Activated CD4-positive, alpha-beta T cell treated with anti-CD3 and anti-CD28 coated beads, Interleukin-2, amount 10 ng/mL, durations not matched to agents 7 days and 5 days (primary cell): ENCODE results near the gene WBP1L. TPM values are rescaled to one million over a fixed set of nuclear protein-coding genes. Genes with fewer than 3 reads are reported as not detected.
A peak's percentile ranks its signal among the peaks of the same experiment; 100 is the strongest.
"Not testable (repeated sequence)": the region's sequence is repeated elsewhere in the genome, so short reads cannot be mapped to it uniquely, and the experiment has no call there.

Experiments
- CTCF ChIA-PET: fragments of 350-600 bp; sonication (Branson Sonifier 250); formaldehyde crosslinking; loops from one replicate; lab custom pipeline; 2021; ENCODE audit warnings: antibody characterized with exemption; lab: Charles Lee
- POLR2A ChIA-PET: fragments of 350-600 bp; sonication (Branson Sonifier 250); formaldehyde crosslinking; loops from one replicate; lab custom pipeline; 2021; ENCODE audit warnings: antibody characterized with exemption; lab: Charles Lee
- DNase-seq: peaks from one replicate; pipeline ENCODE4 v3.0.0-alpha.2; 2020
- H3K27ac Mint-ChIP-seq: one replicate; pipeline ENCODE4 v1.8.0; 2021; ENCODE audit warnings: mild to moderate bottlenecking, moderate library complexity, mixed read lengths
- H3K27me3 Mint-ChIP-seq: one replicate; pipeline ENCODE4 v1.8.0; 2021; ENCODE audit warnings: mixed read lengths
- H3K36me3 Mint-ChIP-seq: one replicate; pipeline ENCODE4 v1.8.0; 2021; ENCODE audit warnings: low read depth, mixed read lengths
- H3K4me1 Mint-ChIP-seq: one replicate; pipeline ENCODE4 v1.8.0; 2021; ENCODE audit warnings: mixed read lengths
- H3K4me3 Mint-ChIP-seq: one replicate; pipeline ENCODE4 v1.8.0; 2021; ENCODE audit warnings: mild to moderate bottlenecking, moderate library complexity, mixed read lengths
- H3K9me3 Mint-ChIP-seq: one replicate; pipeline ENCODE4 v1.8.0; 2021; ENCODE audit warnings: mixed read lengths
- total RNA-seq, 2 experiments: library from RNA; stranded (reverse); gene quantifications; one replicate each; pipeline ENCODE4 v1.2.3, GENCODE V29; 2021

WBP1L gene
- total RNA-seq, 2 experiments from 2014 or later = 30.2 to 31.4 TPM

DNA sequence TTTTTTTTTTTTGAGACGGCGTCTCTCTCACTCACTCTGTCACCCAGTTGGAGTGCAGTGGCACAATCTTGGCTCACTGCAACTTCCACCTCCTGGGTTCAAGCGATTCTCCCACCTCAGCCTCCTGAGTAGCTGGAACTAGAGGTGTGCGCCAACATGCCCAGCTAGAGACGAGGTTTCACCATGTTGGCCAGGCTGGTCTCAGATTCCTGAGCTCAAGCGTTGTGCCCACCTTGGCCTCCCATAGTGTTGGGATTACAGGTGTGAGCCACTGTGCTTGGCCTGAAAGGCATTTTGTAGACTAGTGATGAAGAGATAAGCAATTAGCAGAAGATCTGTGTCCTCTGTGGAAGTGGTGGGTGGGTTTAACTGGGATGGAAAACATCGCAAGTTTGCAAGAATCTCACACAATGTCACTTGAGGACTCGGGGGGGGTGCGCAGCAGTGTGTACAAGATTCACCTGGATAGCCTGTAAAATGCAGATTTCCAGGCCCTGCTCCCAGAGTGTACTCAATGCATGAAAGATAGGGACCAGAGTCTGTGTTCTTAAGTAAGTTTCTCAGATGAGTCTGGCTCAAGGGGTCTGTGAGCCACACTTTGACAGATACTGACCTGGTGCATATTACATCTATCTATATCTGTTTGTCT, 82.5 kb downstream of the WBP1L start:
- Mint-ChIP-seq H3K27ac (no peak overlapping the region), H3K4me3 (no peak overlapping the region), H3K36me3 (no peaks in the 10 kb centered on the region), H3K9me3 (no peaks in the 10 kb centered on the region), H3K4me1 (no peaks in the 10 kb centered on the region), H3K27me3 (no peaks in the 10 kb centered on the region)
- CTCF ChIA-PET = interaction anchor here (0.6 to 0.9 kb wide), 5 partner anchors 17 to 860 kb away, joined by 3 to 5 read pairs (median 3); no protein-coding TSS in a partner anchor
- DNase-seq = no peak
- POLR2A ChIA-PET = no interaction called here

DNA sequence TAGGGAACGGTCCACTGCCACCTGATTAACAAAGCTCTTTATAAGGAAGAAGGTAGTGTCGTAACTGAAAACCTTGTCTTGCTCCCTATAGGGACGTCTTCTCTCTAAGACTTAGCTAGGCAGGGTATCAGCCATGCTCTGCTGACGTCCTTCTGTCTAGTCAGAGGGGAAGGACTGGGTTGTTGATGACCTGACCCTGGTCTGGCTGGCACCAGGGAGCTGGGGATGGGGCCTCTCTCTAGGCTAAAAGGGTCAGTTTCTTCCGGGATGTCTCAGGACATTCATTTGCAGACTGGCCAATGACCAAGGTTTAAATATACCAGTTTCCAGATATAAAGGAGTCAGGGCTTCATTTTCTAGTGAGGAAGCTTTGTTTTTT, 83.8 kb downstream of the WBP1L start:
- Mint-ChIP-seq H3K36me3 (no peaks in the 10 kb centered on the region), H3K27me3 (no peaks in the 10 kb centered on the region), H3K27ac (no peak overlapping the region), H3K9me3 (no peaks in the 10 kb centered on the region), H3K4me3 (no peak overlapping the region), H3K4me1 (no peaks in the 10 kb centered on the region)
- DNase-seq = no peak
- ChIA-PET CTCF (interaction anchor here (0.6 to 0.8 kb wide), 3 partner anchors 52 to 358 kb away, joined by 3 to 4 read pairs (median 3); no protein-coding TSS in a partner anchor), POLR2A (no interaction called here)

- CTCF ChIA-PET = no interaction called here
- Mint-ChIP-seq H3K27me3 (no peaks in the 10 kb centered on the region), H3K9me3 (no peaks in the 10 kb centered on the region), H3K4me1 (no peaks in the 10 kb centered on the region), H3K27ac (no peak overlapping the region), H3K36me3 (no peaks in the 10 kb centered on the region), H3K4me3 (no peak overlapping the region)
- DNase-seq = no peak
- POLR2A ChIA-PET = no interaction called here
Observed at GRCh38 chr10:102831322-102832071, 87.7 kb downstream of the WBP1L start.

- Mint-ChIP-seq H3K27me3 (no peaks in the 10 kb centered on the region), H3K4me3 (no peak overlapping the region), H3K4me1 (no peaks in the 10 kb centered on the region), H3K27ac (no peak overlapping the region), H3K9me3 (no peaks in the 10 kb centered on the region), H3K36me3 (no peaks in the 10 kb centered on the region)
- ChIA-PET CTCF (no interaction called here), POLR2A (no interaction called here)
- no peak for DNase-seq
Observed at GRCh38 chr10:102832248-102832647, 88.5 kb downstream of the WBP1L start.

DNA sequence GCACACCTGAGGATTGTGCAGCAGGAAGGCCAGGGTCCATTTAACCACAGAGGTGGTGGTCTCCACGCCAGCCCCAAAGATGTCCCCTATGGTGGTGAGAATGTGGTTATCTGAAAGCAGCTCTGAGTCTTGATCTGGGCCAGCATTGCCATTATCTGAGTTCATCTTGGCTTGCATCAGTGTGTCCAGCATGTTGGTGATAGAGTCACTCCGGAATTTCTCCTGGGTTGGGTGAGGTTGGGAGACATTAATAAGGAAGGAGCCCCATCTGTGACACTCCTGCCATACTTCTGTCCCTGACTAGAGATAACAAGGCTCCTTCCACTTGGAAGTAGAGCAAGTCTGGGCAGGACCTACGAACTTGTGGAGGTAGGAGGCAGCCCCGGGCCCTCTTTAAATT, 89.2 kb downstream of the WBP1L start:
- Mint-ChIP-seq H3K27ac (no peak overlapping the region), H3K27me3 (no peaks in the 10 kb centered on the region), H3K36me3 (no peaks in the 10 kb centered on the region), H3K4me1 (no peaks in the 10 kb centered on the region), H3K4me3 (no peak overlapping the region), H3K9me3 (no peaks in the 10 kb centered on the region)
- ChIA-PET CTCF (no interaction called here), POLR2A (no interaction called here)
- DNase-seq = no peak

DNA sequence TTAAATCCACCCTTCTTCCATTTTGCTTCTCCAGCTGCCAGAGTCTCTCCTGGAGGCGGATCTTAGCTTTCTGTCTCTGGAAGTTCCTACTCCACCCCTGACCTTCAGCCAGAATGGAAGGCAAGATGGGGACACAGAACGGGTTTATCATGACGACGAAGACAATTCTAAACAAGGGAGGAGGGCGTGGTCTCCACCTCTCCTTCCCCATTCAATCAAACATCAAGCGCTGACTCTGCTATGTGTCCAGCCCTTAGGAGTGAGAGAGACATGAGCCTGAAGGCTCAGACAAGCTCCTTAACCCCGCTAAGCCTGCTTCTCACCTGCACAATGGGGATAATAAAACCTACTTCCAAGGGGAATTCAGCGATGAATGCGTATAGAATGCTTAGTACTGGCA, 90.4 kb downstream of the WBP1L start:
- Mint-ChIP-seq H3K4me1 (no peaks in the 10 kb centered on the region), H3K27me3 (no peaks in the 10 kb centered on the region), H3K36me3 (no peaks in the 10 kb centered on the region), H3K9me3 (no peaks in the 10 kb centered on the region), H3K4me3 (no peak overlapping the region), H3K27ac (no peak overlapping the region)
- DNase-seq = no peak
- ChIA-PET CTCF (no interaction called here), POLR2A (no interaction called here)

DNA sequence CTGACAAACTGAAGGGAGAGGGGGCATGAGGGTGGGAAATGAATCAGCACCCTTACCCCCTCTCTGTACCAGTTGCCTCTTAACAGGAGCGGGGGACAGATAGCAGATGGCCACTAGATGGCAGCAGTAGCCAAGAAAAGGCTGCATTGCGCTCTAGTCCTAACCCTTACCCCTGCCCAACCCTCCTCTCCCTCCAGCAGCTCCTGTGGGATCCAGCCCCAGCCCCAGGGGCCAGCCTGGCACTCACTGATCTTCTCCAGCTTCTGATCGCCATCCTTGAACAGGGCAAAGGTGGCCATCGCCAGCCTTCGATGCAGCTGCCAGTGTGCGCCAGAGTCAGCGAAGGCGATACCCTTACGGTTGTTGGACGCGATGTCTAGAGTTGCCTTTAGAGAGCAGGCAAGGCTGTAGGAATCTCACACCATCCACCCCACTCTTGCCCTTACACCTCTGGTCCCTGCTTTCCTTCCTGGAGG, 91.3 kb downstream of the WBP1L start:
- no peak overlapping the region for H3K4me3 Mint-ChIP-seq
- no peaks in the 10 kb centered on the region for H3K36me3 Mint-ChIP-seq
- no peak overlapping the region for H3K27ac Mint-ChIP-seq
- H3K4me1 Mint-ChIP-seq = no peaks in the 10 kb centered on the region
- no peaks in the 10 kb centered on the region for H3K9me3 Mint-ChIP-seq
- DNase-seq = peak; percentile 81
- ChIA-PET CTCF (interaction anchor here (0.6 to 1.5 kb wide), 6 partner anchors 22 to 583 kb away, joined by 3 to 5 read pairs (median 4); no protein-coding TSS in a partner anchor), POLR2A (no interaction called here)
- H3K27me3 Mint-ChIP-seq = peaks cover 1% of the 10 kb centered on the region

DNA sequence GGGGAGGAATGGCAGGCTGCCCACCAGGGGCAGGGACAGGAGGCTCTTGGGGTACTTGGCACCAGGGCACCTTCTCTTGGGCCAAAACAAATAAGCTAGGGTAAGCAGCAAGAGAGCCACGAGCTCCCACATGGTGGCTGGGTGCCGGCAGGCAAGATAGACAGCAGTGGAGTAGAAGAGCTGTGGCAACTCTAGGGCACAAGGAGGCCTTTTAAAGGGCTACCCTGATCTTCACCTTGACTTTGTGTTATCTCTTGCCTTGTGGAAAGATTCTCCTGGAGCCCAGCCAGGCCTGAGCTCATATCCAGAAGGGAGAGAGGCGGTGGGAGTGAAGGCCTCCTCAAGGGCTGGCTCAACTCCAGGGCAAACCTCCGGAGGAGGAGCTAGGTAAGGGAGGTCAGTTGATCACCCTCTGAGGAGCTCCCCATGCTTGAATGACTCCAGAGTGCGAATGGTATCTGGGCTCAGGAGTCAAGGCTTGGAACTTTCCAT, 93.5 kb downstream of the WBP1L start, which contains the start of gene CYP17A1:
Gene CYP17A1 (minus strand): TSS at position 184 of the 492 bp plus-strand sequence. CDS start 52 bp downstream, at position 132.
- no peaks in the 10 kb centered on the region for H3K4me1 Mint-ChIP-seq
- no peaks in the 10 kb centered on the region for H3K36me3 Mint-ChIP-seq
- peaks cover 5% of the 10 kb centered on the region for H3K27me3 Mint-ChIP-seq
- POLR2A ChIA-PET = no interaction called here
- CTCF ChIA-PET = interaction anchor here (0.7 to 1.9 kb wide), 3 partner anchors 25 to 80 kb away, joined by 3 to 6 read pairs (median 3); partner anchors contain the start of gene CNNM2
- no peaks in the 10 kb centered on the region for H3K9me3 Mint-ChIP-seq
- no peak for DNase-seq
- no peak within 1 kb of the TSS for H3K4me3 Mint-ChIP-seq
- H3K27ac Mint-ChIP-seq = no peak within 1 kb of the TSS

- H3K27me3 Mint-ChIP-seq, H3K27ac Mint-ChIP-seq, H3K4me1 Mint-ChIP-seq, H3K4me3 Mint-ChIP-seq, POLR2A ChIA-PET, DNase-seq, H3K9me3 Mint-ChIP-seq, CTCF ChIA-PET, H3K36me3 Mint-ChIP-seq: not testable (repeated sequence)
Observed at GRCh38 chr10:102838276-102838927, 94.7 kb downstream of the WBP1L start.

DNA sequence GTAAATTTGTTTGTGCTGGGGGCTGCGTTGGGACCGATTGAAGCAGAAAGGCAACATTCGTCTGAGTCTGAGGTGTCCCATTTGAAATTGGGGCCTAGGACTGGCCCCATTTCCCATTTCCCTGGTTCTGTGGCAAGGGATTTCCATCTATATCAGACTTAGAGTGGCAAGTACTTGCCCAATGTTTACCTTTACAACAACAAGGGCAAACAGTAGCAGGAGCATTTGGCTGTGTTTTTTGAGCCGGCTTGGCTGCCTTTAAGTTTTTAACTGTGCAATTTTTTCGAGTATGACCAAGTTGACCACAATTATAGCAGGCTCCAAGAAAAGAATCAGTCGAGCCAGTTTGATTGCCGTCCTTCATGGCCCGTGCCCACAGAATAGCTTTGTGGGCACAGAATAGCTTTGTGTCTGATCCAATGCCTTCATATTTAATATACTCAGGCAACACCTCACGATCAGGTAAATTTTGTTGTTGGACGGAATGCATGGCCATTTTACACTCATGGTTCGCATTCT, 98.1 kb downstream of the WBP1L start:
- Mint-ChIP-seq H3K27ac (no peak overlapping the region), H3K27me3 (peaks cover 9% of the 10 kb centered on the region), H3K36me3 (no peaks in the 10 kb centered on the region), H3K4me3 (no peak overlapping the region), H3K4me1 (no peaks in the 10 kb centered on the region), H3K9me3 (no peaks in the 10 kb centered on the region)
- ChIA-PET POLR2A (interaction anchor here (0.5 kb wide), 1 partner anchor 32 kb away, joined by 3 read pairs; no protein-coding TSS in a partner anchor), CTCF (interaction anchor here (0.7 kb wide), 1 partner anchor 72 kb away, joined by 3 read pairs; no protein-coding TSS in a partner anchor)
- no peak for DNase-seq

DNA sequence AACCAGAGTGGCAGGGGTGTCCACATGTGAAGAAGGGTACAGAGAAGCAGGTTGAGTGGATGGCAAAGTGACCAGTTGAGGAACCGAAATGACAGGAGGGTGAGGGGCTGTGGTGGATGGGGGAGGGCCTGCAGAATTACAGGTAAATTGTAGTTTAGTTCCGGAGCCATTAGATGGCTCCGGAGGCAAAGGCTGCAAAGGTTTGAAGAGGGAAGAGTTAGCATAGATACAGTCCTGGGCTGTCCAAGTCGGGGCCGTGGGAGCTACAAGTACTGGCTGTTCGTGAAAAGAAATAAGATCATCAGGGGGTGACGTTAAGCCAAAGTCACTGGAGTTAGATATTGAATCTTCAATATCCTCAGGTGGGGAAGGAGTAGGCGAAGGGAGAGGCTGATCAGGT, 99.4 kb downstream of the WBP1L start:
- H3K27ac Mint-ChIP-seq = peak overlapping the region; percentile 26
- H3K36me3 Mint-ChIP-seq, POLR2A ChIA-PET, H3K27me3 Mint-ChIP-seq, H3K4me3 Mint-ChIP-seq, H3K4me1 Mint-ChIP-seq, H3K9me3 Mint-ChIP-seq, DNase-seq, CTCF ChIA-PET: not testable (repeated sequence)

- CTCF ChIA-PET = interaction anchor here (0.7 kb wide), 1 partner anchor 153 kb away, joined by 3 read pairs; no protein-coding TSS in a partner anchor
- DNase-seq, H3K4me1 Mint-ChIP-seq, H3K9me3 Mint-ChIP-seq, H3K36me3 Mint-ChIP-seq, POLR2A ChIA-PET, H3K4me3 Mint-ChIP-seq, H3K27ac Mint-ChIP-seq, H3K27me3 Mint-ChIP-seq: not testable (repeated sequence)
Observed at GRCh38 chr10:102844190-102844776, 100.5 kb downstream of the WBP1L start.
